Endothelial cell of umbilical vein (primary cell): ENCODE measurements around the gene PKD2L1. TPM values are rescaled to one million over a fixed set of nuclear protein-coding genes. Genes with fewer than 3 reads are reported as not detected.

ENCODE experiments used
- BruUV-seq: library from RNA; stranded (reverse); fragments of 400-500 nt; replicated peaks from 2 replicates; lab custom pipeline; 2021; lab: Mats Ljungman, UMichigan
- CTCF ChIA-PET: fragments of 300-600, 350-600 bp; sonication (Branson Sonifier 250); formaldehyde crosslinking; loops from one replicate; lab custom pipeline; 2021; ENCODE audit warnings: antibody characterized with exemption, inconsistent platforms; lab: Charles Lee
- POLR2A ChIA-PET: fragments of 300-600, 350-600 bp; sonication (Branson Sonifier 250); formaldehyde crosslinking; loops from one replicate; lab custom pipeline; 2021; ENCODE audit warnings: antibody characterized with exemption, inconsistent platforms; lab: Charles Lee
- DNase-seq: peaks from one replicate; pipeline ENCODE4 v3.0.0-alpha.2; 2011; ENCODE audit warnings: low read depth, low spot score
- FAIRE-seq: peaks from 2 replicates; lab custom pipeline; 2011; peaks lifted over from hg19 to GRCh38; lab: Jason Lieb, UNC
- H2AFZ ChIP-seq: 2 replicates; pipeline ENCODE4 v1.6.0; 2012; ENCODE audit warnings: low read depth, low read length, control low read depth, inconsistent platforms
- H3K27ac ChIP-seq: 2 replicates; pipeline ENCODE4 v1.5.1; 2011; ENCODE audit warnings: low read depth, mild to moderate bottlenecking, control low read depth, low read length, moderate library complexity; ENCODE audit not compliant: insufficient read depth
- H3K27me3 ChIP-seq, 2 experiments: 2 replicates each; pipeline versions ENCODE4 v1.6.0 to v1.6.1; 2011; ENCODE audit warnings: low read length in 2 of 2, mixed read lengths in 1 of 2; ENCODE audit not compliant: control insufficient read depth in 2 of 2, insufficient read depth in 2 of 2
- H3K36me3 ChIP-seq, 2 experiments: 2 replicates in 1 of 2; 3 replicates in 1 of 2; pipeline ENCODE4 v1.5.1; 2011; ENCODE audit warnings: low read length in 2 of 2, mild to moderate bottlenecking in 1 of 2, moderate library complexity in 1 of 2; ENCODE audit not compliant: control insufficient read depth in 2 of 2, insufficient read depth in 2 of 2; ENCODE audit errors: extremely low read depth in 1 of 2
- H3K4me1 ChIP-seq: 3 replicates; pipeline ENCODE4 v1.5.1; 2011; ENCODE audit warnings: mild to moderate bottlenecking, low read length; ENCODE audit not compliant: control insufficient read depth, insufficient read depth; ENCODE audit errors: extremely low read depth
- H3K4me2 ChIP-seq: 2 replicates; pipeline ENCODE4 v1.6.1; 2011; ENCODE audit warnings: low read length, control low read depth, mixed read lengths; ENCODE audit not compliant: insufficient read depth
- H3K4me3 ChIP-seq, 3 experiments: fragments of 200-600 bp in 1 of 3; sonication (generic), shearing (Covaris generic) in 1 of 3; replicated peaks in 1 of 3; 2 replicates each; pipeline ENCODE4 v1.5.1; 2011 to 2016; ENCODE audit warnings: control low read depth in 3 of 3, low read length in 3 of 3, mild to moderate bottlenecking in 2 of 3, inconsistent platforms in 1 of 3, low read depth in 1 of 3, moderate library complexity in 1 of 3; ENCODE audit not compliant: insufficient read depth in 1 of 3
- H3K79me2 ChIP-seq: 2 replicates; pipeline ENCODE4 v1.6.0; 2012; ENCODE audit warnings: low read length, inconsistent platforms; ENCODE audit not compliant: control insufficient read depth, insufficient read depth
- H3K9ac ChIP-seq: replicated peaks from 2 replicates; pipeline ENCODE3; 2011; ENCODE audit warnings: low read length, control low read depth; ENCODE audit not compliant: insufficient read depth; ENCODE audit errors: extremely low read depth
- H3K9me1 ChIP-seq: replicated peaks from 3 replicates; pipeline ENCODE4 v1.6.0; 2011; ENCODE audit warnings: mild to moderate bottlenecking, low read length; ENCODE audit not compliant: control insufficient read depth, insufficient read depth; ENCODE audit errors: extremely low read depth
- H3K9me3 ChIP-seq: replicated peaks from 2 replicates; pipeline ENCODE4 v1.5.1; 2012; ENCODE audit warnings: low read length, inconsistent platforms; ENCODE audit not compliant: control insufficient read depth, insufficient read depth
- H4K20me1 ChIP-seq: replicated peaks from 2 replicates; pipeline ENCODE3; 2011; ENCODE audit warnings: mild to moderate bottlenecking, low read length; ENCODE audit not compliant: control insufficient read depth, insufficient read depth; ENCODE audit errors: extremely low read depth
- CTCF ChIP-seq, 2 donors: IDR thresholded peaks; 1 replicate in 1 of 2; 2 replicates in 1 of 2; pipeline ENCODE4 v1.5.1; 2011; ENCODE audit warnings: low read length in 2 of 2, mild to moderate bottlenecking in 2 of 2, moderate library complexity in 2 of 2, control low read depth in 1 of 2, inconsistent platforms in 1 of 2, low read depth in 1 of 2; ENCODE audit not compliant: insufficient read depth in 1 of 2; ENCODE audit errors: extremely low read depth in 1 of 2
- EZH2 ChIP-seq: IDR thresholded peaks from 2 replicates; pipeline ENCODE4 v1.6.1; 2012; ENCODE audit warnings: borderline replicate concordance, low read depth, mild to moderate bottlenecking, moderate library complexity, low read length, inconsistent platforms; ENCODE audit not compliant: severe bottlenecking
- FOS ChIP-seq: IDR thresholded peaks from 2 replicates; pipeline ENCODE4 v1.6.1; 2011; ENCODE audit warnings: mild to moderate bottlenecking, low read length, moderate library complexity, borderline replicate concordance; ENCODE audit not compliant: insufficient read depth
- GATA2 ChIP-seq: IDR thresholded peaks from 2 replicates; pipeline ENCODE4 v1.7.0; 2011; ENCODE audit warnings: low read depth, mild to moderate bottlenecking, moderate library complexity, mixed read lengths, low read length; ENCODE audit not compliant: insufficient read length, insufficient read depth
- JUN ChIP-seq: IDR thresholded peaks from 2 replicates; pipeline ENCODE4 v1.6.1; 2011; ENCODE audit warnings: borderline replicate concordance, low read depth; ENCODE audit not compliant: insufficient read length, insufficient read depth
- MAX ChIP-seq: IDR thresholded peaks from 2 replicates; pipeline ENCODE4 v1.6.1; 2011; ENCODE audit not compliant: insufficient read depth, insufficient read length
- MYC ChIP-seq: IDR thresholded peaks from one replicate; pipeline ENCODE4 v1.6.1; 2011; ENCODE audit warnings: mild to moderate bottlenecking, low read depth, low read length
- POLR2A ChIP-seq: IDR thresholded peaks from 2 replicates; pipeline ENCODE4 v1.6.1; 2012; ENCODE audit warnings: low read depth, mild to moderate bottlenecking, control low read depth, low read length
- POLR2AphosphoS5 ChIP-seq: IDR thresholded peaks from 2 replicates; pipeline ENCODE4 v1.6.1; 2012; ENCODE audit warnings: low read depth, mild to moderate bottlenecking, control low read depth, low read length, moderate library complexity; ENCODE audit not compliant: insufficient read depth
- dilution Hi-C: fragments of 300-500 bp; cut with MboI; formaldehyde crosslinking; loops from one replicate; pipeline ENCODE4 v1.15.0; 2019; ENCODE audit warnings: low sequenced_read_pairs; ENCODE audit not compliant: extremely low pct_ligation_motif_present
- intact Hi-C: fragments of 100-400 bp; cut with micrococcal nuclease; formaldehyde crosslinking; loops from one replicate; pipeline ENCODE4 v1.10.0; 2022
- polyA plus RNA-seq, 4 experiments: library from polyadenylated mRNA; depleted of rRNA in 3 of 4; stranded (reverse) in 3 of 4; unstranded in 1 of 4; fragments of >200 nt; gene quantifications; 2 replicates each; pipeline versions ENCODE4 v1.2.1 to v1.2.3, GENCODE V29; 2011 to 2012; ENCODE audit warnings: missing spikeins in 1 of 4
- total RNA-seq: library from RNA; stranded (reverse); gene quantifications from 2 replicates; pipeline ENCODE4 v1.2.3, GENCODE V29; 2021

PKD2L1 gene
- total and polyA plus RNA-seq, 2 donors (not counting 3 experiments of a cell fraction or from before 2014, with no cell fraction given), result not detected

GRCh38 chr10:100307684-100308083 lies 22.3 kb downstream of the PKD2L1 start:
- intact Hi-C loops, result no loop called here
- no peaks in the 10 kb centered on the region for H3K79me2 ChIP-seq
- no peaks in the 10 kb centered on the region for H3K36me3 ChIP-seq
- ChIA-PET CTCF (no interaction called here), POLR2A (no interaction called here)
- no peak overlapping the region for H3K4me2 ChIP-seq
- H3K4me3 ChIP-seq, result no peak overlapping the region
- DNase-seq (no peak), FAIRE-seq (no peak)
- TF ChIP-seq MAX (no peak), FOS (no peak), EZH2 (no peak), POLR2AphosphoS5 (no peak), GATA2 (no peak), MYC (no peak), CTCF (IDR thresholded peaks at IDR 0.05; ENCODE audit: extremely low read depth in 1 of 2, insufficient read depth in 1 of 2, low read depth in 1 of 2, low read length in 2 of 2) (no peak), POLR2A (no peak), JUN (no peak)
- no peaks in the 10 kb centered on the region for H3K9me1 ChIP-seq
- no peaks in the 10 kb centered on the region for H4K20me1 ChIP-seq
- H2AFZ ChIP-seq, result no peak overlapping the region
- no peak overlapping the region for H3K9ac ChIP-seq
- BruUV-seq, result no TSS peak
- no peaks in the 10 kb centered on the region for H3K4me1 ChIP-seq
- peaks cover 11 to 29% of the 10 kb centered on the region in 2 experiments for H3K27me3 ChIP-seq
- no peaks in the 10 kb centered on the region for H3K9me3 ChIP-seq
- dilution Hi-C loops, result no loop called here
- no peak overlapping the region for H3K27ac ChIP-seq
